ENCODE data around the gene NRARP.

The NRARP gene

DNA sequence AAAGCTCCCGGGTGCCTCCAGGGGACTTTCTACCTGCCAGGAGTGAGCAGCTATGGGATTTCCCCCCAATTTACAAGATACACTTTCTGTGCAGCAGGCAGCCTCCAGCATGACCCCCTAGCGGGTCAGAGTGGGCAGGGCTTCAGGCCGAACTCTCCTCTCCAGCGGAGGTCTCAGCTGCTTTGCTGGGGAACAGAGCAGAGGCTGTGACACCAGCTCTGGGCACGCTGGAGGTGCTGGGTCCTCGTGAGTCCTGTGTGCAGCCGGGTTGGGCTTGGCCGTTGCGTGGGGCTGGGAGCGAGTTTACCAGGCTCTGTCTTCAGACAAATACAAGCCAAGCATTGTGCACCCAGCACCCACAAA lies 2.9 kb downstream of the NRARP start:
- peak; percentile 46 for DNase-seq (ENCODE audit: low read depth)
- no peak overlapping the region for H3K4me3 ChIP-seq (ENCODE audit: low read depth, low read length)
- TF ChIP-seq, protein P1, sequence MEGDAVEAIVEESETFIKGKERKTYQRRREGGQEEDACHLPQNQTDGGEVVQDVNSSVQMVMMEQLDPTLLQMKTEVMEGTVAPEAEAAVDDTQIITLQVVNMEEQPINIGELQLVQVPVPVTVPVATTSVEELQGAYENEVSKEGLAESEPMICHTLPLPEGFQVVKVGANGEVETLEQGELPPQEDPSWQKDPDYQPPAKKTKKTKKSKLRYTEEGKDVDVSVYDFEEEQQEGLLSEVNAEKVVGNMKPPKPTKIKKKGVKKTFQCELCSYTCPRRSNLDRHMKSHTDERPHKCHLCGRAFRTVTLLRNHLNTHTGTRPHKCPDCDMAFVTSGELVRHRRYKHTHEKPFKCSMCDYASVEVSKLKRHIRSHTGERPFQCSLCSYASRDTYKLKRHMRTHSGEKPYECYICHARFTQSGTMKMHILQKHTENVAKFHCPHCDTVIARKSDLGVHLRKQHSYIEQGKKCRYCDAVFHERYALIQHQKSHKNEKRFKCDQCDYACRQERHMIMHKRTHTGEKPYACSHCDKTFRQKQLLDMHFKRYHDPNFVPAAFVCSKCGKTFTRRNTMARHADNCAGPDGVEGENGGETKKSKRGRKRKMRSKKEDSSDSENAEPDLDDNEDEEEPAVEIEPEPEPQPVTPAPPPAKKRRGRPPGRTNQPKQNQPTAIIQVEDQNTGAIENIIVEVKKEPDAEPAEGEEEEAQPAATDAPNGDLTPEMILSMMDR (IDR thresholded peaks at IDR 0.05; ENCODE audit: insufficient read depth, low read depth, low read length, missing control alignments), result no peak

DNA sequence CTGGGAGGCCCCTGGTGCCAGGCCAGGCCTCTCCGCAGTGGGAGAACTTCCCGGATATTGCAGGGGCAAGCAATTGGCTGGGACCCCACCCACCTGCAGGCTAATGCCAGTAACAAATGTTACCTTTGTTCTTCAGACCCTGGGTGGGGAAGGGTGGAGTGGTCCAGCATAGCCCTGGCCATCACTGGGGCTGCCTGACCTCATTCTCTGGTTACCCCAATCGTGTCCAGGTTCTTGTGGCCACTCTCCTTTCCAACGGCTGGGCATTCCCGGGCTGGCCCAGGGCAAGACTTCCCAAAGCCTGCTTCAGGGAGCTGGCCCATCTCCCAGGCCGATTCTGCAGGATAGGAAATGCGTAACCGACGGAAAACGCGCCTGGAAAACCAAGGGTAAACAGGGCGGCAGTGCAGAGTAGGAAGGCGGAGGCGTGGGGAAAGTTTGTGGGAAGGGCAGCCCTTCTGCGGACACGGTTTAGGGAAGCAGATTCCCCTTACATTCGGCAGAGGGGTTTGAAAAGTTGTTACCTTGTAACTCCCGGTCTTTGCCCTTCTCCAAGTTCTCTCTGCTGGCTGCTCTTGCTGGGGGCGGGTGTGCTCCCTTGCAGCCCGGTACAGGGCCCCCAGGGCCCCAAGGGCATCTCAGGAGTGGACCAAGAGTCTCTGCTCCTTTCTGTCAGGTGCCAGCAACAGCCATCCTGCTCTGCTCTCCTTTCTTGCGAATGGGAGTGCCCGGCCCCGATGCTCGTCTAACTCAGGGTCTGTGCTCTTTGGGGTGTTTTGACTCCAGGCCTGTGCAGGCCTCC lies 3.5 kb downstream of the NRARP start:
- DNase-seq (ENCODE audit: low read depth), result no peak
- H3K4me3 ChIP-seq (ENCODE audit: low read depth, low read length), result no peak overlapping the region
- TF ChIP-seq, protein P1 (IDR thresholded peaks at IDR 0.05; ENCODE audit: insufficient read depth, low read depth, low read length, missing control alignments), result no peak

- H3K4me3 ChIP-seq (ENCODE audit: low read depth, low read length), result no peak overlapping the region
- no peak for DNase-seq (ENCODE audit: low read depth)
- TF ChIP-seq, protein P1 (IDR thresholded peaks at IDR 0.05; ENCODE audit: insufficient read depth, low read depth, low read length, missing control alignments), result no peak
Observed at GRCh38 chr9:137297966-137298365, 4.1 kb downstream of the NRARP start.

- TF ChIP-seq, protein P1 (IDR thresholded peaks at IDR 0.05; ENCODE audit: insufficient read depth, low read depth, low read length, missing control alignments), result no peak
- no peak for DNase-seq (ENCODE audit: low read depth)
- H3K4me3 ChIP-seq (ENCODE audit: low read depth, low read length), result no peak overlapping the region
Observed at GRCh38 chr9:137296670-137297664, 5.1 kb downstream of the NRARP start.

DNA sequence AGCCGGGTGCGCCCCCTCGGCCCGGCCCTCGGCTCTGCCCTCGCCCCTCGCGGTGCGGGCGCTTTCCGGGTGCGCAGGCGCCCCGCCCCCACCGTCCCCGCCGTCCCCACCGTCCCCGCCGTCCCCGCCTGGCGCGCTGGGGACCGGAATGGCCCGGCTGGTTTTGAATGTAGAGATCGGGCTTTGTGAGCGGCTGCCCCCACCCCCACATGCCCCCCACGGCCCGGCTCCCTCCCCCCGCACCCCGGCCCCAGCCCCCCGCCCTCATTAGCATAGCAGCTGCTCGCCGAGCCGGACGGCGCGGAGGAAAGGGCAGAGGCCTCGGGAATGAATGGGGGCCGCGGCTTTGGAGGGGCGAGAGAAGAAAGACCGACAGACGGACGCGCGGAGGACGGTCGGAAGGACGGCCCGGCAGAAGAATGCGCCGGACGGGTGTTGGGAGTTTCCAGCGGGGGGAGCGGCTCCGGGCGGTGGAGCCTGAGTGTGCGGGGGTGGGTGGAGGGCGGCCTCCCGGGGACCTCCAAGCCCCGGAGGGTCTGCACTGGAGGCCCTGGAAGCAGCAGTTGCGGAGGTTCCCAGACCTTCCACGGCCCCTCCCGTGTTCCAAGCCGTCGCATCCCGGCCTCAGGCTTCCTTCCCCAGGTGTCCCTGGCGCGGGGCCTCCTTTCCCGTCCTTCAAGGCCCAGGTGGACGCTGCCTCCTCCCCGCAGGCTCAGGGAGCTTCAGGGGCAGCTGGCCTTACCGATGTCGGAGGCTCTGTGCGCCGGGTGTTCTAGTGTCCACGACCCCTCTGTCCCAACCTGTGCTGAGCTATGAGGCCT lies 6.0 kb downstream of the NRARP start:
- no peak for DNase-seq (ENCODE audit: low read depth)
- TF ChIP-seq, protein P1 (IDR thresholded peaks at IDR 0.05; ENCODE audit: insufficient read depth, low read depth, low read length, missing control alignments), result no peak
- no peak overlapping the region for H3K4me3 ChIP-seq (ENCODE audit: low read depth, low read length)

GRCh38 chr9:137295238-137295811 lies 6.7 kb downstream of the NRARP start:
- no peak overlapping the region for H3K4me3 ChIP-seq (ENCODE audit: low read depth, low read length)
- TF ChIP-seq, protein P1 (IDR thresholded peaks at IDR 0.05; ENCODE audit: insufficient read depth, low read depth, low read length, missing control alignments), result peak; percentile 72
- DNase-seq (ENCODE audit: low read depth), result peak; percentile 41

All from GM12865 (cell line).